PFSK-1 (cell line): ENCODE measurements around the gene SLC41A3.

Experiments
- FOXP2 ChIP-seq: optimal IDR thresholded peaks from 2 replicates; pipeline ENCODE3; 2011; ENCODE audit warnings: borderline replicate concordance, control low read depth, inconsistent platforms; ENCODE audit not compliant: insufficient read depth; ENCODE audit errors: extremely low read length, extremely low read depth
- POLR2AphosphoS5 ChIP-seq: IDR thresholded peaks from 2 replicates; pipeline ENCODE4 v1.6.1; 2012; ENCODE audit warnings: low read depth, mild to moderate bottlenecking, control low read depth, low read length, moderate library complexity
- SIN3A ChIP-seq: IDR thresholded peaks from 2 replicates; pipeline ENCODE4 v1.6.1; 2012; ENCODE audit warnings: mild to moderate bottlenecking, low read length, moderate library complexity, borderline replicate concordance; ENCODE audit not compliant: insufficient read depth
- TAF1 ChIP-seq: IDR thresholded peaks from 2 replicates; pipeline ENCODE4 v1.6.1; 2012; ENCODE audit warnings: low read length, control low read depth, borderline replicate concordance; ENCODE audit not compliant: insufficient read depth
- TF ChIP-seq, protein P1 (sequence below), 2 experiments: IDR thresholded peaks; 2 replicates each; pipeline versions ENCODE4 v1.6.1 to v1.8.0; 2011 to 2012; ENCODE audit warnings: low read depth in 2 of 2, low read length in 2 of 2, control low read depth in 1 of 2, inconsistent platforms in 1 of 2, mild to moderate bottlenecking in 1 of 2, moderate library complexity in 1 of 2; ENCODE audit not compliant: insufficient read depth in 1 of 2

DNA sequence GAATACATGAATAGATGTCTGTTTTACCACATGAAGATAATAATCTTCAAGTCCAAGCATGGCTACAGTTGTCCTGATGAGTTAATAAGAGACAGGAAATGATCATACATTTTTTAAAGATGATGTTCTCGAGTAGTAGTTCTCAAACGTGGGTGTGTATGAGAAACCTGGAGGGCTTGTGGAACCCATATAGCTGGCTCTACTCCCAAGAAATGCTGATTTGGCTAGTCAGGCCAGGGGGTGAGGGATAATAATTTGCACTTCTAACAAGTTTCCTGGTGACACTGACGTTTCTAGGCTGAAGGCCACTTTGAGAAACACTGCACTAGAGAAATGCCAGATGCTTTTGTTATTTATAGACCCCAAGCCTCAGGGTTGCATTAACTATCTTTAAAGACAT, 78.0 kb downstream of the SLC41A3 start:
- TF ChIP-seq POLR2AphosphoS5 (no peak), TAF1 (no peak), SIN3A (no peak), FOXP2 (no peak)
- TF ChIP-seq, protein P1, sequence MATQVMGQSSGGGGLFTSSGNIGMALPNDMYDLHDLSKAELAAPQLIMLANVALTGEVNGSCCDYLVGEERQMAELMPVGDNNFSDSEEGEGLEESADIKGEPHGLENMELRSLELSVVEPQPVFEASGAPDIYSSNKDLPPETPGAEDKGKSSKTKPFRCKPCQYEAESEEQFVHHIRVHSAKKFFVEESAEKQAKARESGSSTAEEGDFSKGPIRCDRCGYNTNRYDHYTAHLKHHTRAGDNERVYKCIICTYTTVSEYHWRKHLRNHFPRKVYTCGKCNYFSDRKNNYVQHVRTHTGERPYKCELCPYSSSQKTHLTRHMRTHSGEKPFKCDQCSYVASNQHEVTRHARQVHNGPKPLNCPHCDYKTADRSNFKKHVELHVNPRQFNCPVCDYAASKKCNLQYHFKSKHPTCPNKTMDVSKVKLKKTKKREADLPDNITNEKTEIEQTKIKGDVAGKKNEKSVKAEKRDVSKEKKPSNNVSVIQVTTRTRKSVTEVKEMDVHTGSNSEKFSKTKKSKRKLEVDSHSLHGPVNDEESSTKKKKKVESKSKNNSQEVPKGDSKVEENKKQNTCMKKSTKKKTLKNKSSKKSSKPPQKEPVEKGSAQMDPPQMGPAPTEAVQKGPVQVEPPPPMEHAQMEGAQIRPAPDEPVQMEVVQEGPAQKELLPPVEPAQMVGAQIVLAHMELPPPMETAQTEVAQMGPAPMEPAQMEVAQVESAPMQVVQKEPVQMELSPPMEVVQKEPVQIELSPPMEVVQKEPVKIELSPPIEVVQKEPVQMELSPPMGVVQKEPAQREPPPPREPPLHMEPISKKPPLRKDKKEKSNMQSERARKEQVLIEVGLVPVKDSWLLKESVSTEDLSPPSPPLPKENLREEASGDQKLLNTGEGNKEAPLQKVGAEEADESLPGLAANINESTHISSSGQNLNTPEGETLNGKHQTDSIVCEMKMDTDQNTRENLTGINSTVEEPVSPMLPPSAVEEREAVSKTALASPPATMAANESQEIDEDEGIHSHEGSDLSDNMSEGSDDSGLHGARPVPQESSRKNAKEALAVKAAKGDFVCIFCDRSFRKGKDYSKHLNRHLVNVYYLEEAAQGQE (IDR thresholded peaks at IDR 0.05; ENCODE audit: insufficient read depth in 1 of 2, low read depth in 2 of 2, low read length in 2 of 2), result no peak
